Kidney capillary endothelial cell (primary cell): ENCODE measurements around the gene TPD52L3.

ENCODE experiments used
- DNase-seq: peaks from one replicate; pipeline ENCODE4 v3.0.0-alpha.2; 2018; ENCODE audit warnings: low spot score

The TPD52L3 gene

DNA sequence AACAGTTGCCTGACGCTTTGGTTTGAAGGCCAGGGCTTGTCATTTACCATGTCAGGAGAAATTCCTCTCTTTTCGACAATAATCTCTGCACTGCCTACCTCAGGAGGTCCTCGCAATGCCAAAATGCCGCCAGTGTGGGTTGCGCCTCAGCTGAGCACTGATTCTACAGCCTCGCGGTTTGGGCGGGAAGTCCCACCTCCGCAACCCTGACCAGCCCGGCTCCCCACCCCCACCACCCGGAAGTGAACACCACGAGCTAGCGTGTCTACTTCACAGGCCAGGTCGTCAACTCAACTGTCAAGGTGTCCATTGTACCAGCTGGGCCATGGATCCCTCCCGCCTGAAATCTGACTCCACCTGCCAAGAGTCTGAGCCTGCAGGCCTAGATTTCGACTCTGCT lies at the start of gene TPD52L3:
TSS of gene TPD52L3 (plus strand) at position 273 of the 400 bp plus-strand sequence. CDS start 221 bp downstream, outside the sequence.
- DNase-seq, result no peak

DNA sequence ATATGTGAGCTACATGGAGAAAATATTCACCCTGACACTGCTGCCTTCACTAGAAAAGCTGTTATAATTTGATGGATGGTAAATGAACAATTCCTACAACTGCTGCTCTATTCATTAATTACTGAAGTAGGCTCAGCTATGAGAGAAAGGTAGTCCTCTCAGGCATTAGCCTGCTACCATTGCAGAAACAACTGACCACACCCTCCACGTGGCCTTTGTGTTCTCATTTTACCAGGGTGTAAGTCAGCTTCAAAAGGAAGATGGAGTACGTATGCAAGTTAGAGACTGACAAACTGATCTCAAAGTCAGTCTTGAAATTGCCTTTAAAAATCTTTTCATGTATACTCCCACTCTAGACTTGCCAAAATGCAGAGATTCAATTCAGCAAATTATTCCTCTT lies 26.3 kb upstream of the TPD52L3 start:
- no peak for DNase-seq

DNA sequence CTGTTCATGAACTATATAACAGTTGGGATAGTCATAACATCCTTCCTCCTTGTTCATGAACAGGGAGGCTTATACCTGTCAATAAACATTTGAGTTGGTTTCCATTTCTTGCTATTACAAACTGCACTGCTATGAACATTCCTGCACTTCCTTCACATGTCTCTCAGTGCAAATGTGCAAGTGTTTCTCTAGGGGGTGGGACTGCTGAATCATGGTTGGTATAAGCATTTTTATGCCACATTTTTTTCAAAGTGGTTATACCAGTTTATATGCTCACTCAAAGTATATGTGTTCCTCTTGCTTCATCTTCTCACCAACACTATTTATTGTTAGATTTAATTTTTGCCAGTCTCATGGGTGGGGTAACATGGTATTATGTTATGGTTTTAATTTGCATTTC lies 25.8 kb upstream of the TPD52L3 start:
- DNase-seq, result peak; percentile 10

DNA sequence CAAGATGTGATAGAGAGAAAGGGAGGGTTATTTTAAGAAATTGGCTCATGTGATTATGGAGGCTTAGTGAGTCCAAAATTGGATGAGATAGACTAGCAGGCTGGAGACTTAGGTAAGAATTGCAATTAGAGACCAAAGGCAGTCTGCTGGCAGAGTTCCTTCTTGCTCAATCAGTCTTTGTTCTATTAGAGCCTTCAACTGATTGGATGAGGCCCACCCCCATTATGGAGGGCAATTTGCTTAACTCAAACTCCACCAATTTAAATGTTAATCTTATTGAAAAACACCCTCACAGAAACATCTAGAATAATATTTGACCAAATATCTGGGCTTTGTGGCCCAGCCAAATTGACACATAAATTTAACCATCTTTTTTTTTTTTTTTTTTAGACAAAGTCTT lies 23.9 kb upstream of the TPD52L3 start:
- no peak for DNase-seq

DNA sequence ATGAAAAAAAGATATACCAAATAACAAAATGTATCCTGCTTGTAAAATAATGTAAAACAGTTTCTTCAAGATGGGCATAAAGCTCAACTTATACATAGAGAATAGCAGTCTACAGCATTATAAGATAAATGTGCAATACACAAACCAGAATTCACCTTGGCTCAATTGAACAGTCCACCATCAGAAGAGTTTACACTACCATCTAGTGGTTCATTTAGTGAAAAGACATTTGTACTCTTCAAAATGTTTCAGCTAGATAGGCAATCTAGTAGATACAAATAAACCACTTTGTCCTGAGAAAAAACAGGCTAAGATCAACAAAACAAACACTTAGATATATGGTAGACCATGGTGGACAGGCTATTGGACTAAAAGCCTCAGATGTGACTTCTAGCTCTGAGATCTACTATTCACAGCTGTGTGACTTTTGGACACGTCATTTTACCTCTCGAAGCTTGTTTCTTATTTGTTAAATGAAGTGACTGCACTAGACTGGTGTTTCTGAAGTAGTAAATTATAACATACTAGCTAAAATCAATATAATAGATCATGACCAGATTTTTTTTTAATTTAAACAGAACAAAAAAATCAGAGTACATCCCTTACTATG lies 22.1 kb upstream of the TPD52L3 start:
- DNase-seq, result peak; percentile 63

DNA sequence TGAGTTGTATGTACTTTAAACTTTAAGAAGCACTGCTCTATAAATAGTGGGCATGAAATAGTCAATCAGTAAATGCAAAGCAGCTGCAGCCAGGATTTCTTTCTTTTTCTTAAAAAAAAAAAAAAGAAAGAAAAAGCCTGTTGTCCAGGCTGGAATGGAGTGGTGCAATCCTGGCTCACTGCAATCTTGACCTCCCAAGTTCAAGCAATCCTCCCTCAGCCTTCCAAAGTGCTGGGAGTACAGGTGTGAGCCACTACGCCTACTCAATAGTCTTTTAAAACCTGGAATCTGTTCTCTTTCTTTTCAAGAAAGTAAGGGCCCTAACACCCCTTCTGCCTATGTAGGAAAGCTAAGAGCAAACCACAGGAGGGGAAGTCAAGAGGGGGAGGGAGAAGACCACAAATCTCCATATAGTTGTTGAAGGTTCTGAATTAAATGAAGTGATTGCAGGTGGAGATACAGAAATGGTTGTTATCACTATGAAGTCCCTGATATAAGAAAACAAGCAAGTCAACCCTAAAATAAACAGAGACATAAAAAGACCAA lies 20.6 kb upstream of the TPD52L3 start:
- DNase-seq, result no peak

DNA sequence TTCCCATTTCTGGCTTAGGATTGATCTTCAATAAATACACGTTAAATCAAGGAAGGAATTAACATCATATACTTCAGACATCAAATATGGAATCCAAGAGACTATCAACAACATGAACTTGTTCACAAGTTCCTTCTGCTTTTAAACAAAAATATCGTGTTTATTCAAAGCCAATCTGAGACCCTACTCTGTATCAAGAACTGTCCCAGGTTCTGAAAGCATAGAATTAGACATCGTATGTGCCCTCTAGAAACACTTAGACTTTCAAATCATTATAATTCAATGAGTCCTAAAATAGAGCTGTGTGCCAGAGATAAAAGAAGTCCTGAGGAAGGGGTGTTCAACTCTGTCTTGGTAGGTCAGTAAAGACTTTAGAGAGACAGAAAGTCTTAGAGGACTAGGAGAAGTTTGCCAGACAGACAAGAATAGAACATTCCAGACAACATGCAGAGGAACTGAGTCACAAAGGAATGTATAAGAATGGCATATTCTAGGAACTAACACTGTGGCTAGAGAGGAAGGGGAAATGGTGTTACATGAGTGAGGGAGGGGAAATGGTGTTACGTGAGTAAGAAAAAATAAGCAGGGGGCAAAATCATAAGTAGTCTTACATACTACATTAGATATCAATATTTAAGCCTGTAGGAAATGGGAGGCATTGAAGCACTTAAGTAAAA lies 2.9 kb downstream of the TPD52L3 start:
- DNase-seq, result peak; percentile 91

DNA sequence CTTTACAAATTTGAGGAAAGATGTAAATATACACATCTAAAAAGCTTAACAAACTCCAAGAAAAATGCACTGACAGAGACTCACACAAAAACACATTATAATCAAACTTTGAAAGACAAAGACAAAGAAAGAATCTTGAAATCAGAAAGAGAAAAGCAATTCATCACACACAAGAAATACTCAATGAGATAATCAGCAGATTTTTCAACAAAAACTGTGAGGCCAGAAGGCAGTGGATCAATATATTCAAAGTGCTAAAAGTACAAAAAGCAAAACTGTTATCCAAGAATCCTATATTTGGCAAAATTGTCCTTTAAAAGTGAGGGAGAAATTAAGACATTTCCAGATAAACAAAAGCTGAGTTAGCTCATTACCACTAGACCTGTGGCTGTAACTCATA lies 6.1 kb downstream of the TPD52L3 start:
- DNase-seq, result no peak

DNA sequence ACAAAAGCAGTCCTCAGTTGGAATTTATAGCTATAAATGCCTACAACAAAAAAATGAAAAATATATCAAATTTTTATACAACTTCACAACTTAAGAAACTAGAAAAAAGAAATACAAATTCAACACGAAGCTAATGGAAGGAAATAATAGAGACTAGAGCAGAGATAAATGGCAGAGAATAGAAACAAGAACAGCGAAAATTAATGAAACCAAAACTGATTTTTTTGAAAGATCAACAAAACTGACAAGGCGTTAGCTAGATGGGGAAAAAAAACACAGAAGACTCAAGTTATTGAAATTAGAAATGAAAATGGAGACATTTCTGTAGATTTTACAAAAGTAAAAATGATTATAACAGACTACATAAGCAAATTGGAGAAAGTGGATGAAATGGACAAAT lies 20.6 kb downstream of the TPD52L3 start:
- no peak for DNase-seq

DNA sequence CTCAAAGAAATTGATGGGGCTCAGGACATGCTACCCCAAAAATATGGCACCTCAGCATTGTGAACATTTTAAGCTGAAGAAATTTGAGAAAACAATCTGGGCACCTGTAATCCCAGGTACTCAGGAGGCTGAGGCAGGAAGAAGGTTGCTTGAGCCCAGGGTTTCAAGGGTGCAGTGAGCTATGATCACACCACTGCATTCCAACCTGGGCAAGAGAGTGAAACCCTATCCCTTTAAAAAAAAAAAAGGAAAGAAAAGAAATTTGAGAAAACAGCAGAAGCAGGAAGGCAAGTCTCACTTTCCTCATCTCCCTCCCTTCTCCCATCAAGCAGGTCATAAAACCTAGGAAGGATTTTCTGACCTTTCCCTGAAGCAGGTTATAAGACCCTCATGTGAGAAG lies 23.6 kb downstream of the TPD52L3 start:
- DNase-seq, result no peak

DNA sequence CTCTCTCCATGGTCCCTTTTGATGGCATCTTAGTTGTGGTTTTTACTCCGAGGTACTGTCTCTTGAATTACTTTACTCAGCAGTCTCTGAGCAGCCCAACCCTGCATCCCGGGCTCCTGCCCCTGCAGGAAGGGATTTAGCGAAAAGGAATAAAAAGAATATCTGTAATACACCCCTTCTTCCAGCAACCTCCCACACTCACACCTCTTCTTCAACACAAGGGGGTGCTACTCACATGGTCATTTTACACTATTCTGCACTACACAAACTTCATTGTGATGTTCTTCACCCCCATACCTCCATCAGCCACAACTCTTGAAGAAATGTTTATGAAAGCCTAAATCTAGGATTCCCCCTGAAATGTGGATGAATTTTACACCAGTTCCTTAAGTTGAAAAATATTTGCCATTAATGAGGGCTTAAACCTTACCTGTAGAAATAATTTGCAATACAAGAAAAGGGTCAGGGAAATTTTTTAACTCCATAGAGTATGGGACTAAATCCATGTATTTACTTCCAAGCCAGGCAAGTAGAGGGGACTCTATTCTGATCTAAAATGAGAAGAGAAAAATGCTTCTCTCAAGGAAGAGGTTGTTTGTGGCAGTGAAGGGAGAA lies 26.0 kb downstream of the TPD52L3 start:
- DNase-seq, result peak; percentile 73

DNA sequence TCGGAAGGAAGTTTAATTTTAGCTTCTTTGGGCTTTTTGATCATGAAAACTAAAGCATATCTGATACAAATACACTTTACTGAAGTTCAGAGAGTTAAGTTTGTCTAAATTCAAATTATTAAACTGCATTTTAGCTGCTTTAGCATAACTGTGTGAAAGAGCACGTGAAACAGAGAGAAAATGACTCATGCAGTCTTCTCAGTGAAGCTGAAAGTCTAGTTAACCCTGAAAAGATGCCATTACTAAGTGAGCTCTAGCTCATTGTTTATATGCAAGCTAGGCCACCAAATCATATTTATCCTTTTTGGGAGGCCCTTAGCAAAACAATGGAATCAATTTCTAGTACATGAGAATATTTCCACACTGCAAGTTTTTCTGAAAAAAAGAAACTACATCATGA lies 27.6 kb downstream of the TPD52L3 start:
- DNase-seq, result peak; percentile 25

DNA sequence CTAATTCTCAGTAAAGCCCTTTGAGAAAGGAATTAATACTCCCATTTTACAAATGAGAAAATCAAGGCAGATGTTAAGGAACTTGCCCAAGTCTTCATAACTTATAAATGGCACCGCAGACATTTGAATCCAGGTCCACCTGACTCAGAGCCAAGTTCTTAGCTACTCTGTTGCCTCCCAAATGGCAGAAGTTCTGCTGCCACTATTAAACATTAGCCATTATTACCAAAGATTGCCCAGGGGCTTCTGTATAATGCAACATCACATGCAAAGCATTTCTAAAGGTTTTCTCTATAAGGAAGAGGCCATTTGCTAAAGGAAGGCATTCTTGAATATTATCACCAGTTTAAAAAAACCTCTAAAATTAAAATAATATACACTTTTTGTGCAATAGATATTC lies 28.3 kb downstream of the TPD52L3 start:
- no peak for DNase-seq

DNA sequence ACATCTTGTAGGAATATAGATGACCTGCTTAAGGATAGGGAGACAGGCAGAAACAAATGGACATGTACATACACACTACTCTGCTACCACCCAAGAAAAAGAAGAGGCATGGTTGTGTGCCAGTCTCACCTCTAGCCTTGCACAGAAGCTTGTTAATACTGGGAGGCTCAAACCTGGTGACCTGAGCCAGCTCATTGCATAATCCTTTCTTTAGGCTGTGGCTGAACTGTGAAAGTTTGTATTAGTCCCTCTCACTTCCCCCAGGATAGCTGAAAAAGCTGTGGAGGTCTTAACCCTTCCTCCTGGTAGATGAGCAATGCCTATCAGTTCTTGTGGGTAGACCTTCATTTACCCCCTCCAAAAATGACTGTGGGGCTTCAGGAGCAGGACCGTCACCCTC lies 28.7 kb downstream of the TPD52L3 start:
- DNase-seq, result no peak

DNA sequence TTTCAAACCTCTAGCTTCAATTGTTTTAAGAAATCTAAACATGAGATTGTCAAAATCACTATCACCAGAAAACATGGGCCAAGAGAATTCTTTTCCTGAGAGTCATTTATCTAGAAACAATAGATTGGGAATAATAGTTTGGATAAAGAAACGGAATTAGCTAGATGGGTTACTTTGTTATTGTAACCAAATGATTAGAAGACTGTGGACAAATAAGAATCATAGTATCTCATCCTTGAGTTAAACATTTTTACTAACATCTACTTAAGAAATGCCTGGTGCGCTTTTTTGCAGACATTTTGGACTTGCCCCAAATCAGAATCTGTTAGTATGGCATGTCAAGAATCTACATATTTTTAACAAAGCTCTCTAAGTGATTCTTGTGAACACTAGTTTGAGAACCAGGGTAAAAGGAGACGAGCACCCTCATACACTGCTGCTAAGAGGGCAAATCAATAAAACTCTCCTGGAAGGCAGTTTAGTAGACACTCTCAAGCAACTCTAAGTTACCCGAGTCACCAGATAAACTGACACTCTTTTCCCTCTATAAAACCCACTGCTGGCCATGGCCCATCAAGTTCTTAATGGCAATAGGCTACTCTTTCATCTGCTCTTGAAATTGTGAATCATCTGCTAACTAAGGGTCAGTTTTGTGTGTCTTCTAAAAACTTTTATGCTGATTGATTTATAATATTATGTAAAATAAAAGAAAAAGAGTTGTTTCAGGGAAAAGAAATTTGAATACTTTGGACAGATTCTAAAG lies 39.1 kb downstream of the TPD52L3 start:
- no peak for DNase-seq

DNA sequence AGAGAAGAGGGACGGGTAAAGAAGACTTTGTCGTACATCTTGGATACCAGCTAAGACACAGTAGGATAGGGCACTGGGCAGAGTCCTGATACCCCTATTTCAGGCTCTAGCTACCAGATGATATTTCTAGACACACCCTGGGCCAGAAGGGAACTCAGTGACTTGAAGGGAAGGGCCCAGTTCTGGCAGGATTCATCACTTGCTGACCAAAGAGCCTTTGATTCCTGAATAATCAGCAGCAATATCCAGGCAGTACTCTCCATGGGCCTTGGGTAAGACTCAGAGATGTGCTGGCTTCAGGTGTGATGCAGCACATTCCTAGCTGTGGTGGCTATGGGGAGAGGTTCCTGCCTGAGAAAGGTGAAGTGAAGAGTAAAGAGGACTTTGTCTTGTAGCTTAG lies 40.7 kb downstream of the TPD52L3 start:
- no peak for DNase-seq
